Measurements from ENCODE around the gene MRFAP1L1. TPM values are rescaled to one million over a fixed set of nuclear protein-coding genes. Genes with fewer than 3 reads are reported as not detected.

The MRFAP1L1 gene
- total RNA-seq, 1 donor from 2014 or later, result 48.8 TPM

DNA sequence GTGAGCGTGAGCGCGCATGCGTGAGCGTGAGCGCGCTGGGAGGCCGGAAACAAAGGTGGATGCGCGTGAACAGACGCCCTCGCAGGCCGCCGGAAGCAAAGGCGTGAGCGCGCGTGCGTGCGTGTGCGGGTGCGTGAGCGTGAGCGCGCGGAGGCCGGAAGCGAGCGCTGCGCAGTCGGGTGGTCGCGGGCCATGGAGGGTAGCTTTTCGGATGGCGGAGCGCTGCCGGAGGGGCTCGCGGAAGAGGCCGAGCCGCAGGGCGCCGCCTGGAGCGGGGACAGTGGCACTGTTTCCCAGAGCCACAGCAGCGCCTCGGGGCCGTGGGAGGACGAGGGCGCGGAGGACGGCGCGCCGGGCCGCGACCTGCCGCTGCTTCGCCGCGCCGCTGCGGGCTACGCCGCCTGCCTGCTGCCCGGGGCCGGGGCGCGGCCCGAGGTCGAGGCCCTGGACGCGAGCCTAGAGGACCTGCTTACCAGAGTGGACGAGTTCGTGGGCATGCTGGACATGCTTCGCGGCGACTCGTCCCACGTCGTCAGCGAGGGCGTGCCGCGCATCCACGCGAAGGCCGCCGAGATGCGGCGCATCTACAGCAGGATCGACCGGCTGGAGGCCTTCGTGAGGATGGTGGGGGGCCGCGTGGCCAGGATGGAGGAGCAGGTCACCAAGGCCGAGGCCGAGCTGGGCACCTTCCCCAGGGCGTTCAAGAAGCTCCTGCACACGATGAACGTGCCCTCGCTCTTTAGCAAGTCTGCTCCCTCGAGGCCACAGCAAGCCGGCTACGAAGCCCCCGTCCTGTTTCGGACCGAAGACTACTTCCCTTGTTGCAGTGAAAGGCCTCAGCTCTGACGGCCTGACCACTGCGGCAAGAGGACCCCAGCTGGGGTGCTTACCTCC is 6.6 kb upstream of the MRFAP1L1 start, which contains the start of gene BLOC1S4:
BLOC1S4 (plus strand) TSS at position 157 of the 894 bp plus-strand sequence; CDS start at position 193, 36 bp downstream.
- intact Hi-C loops (cut with DNase I), result loop anchor here (10.0 kb wide), 1 partner anchor 159 kb away; no protein-coding TSS in a partner anchor
- Histone ChIP-seq H3K27ac (peak within 1 kb of the TSS; percentile 95), H3K27me3 (ENCODE audit: low read depth) (no peaks in the 10 kb centered on the region), H3K4me1 (peaks cover 19% of the 10 kb centered on the region), H3K36me3 (no peaks in the 10 kb centered on the region), H3K4me3 (peak within 1 kb of the TSS; percentile 73), H3K9me3 (no peaks in the 10 kb centered on the region)
- TF ChIP-seq, protein P1, sequence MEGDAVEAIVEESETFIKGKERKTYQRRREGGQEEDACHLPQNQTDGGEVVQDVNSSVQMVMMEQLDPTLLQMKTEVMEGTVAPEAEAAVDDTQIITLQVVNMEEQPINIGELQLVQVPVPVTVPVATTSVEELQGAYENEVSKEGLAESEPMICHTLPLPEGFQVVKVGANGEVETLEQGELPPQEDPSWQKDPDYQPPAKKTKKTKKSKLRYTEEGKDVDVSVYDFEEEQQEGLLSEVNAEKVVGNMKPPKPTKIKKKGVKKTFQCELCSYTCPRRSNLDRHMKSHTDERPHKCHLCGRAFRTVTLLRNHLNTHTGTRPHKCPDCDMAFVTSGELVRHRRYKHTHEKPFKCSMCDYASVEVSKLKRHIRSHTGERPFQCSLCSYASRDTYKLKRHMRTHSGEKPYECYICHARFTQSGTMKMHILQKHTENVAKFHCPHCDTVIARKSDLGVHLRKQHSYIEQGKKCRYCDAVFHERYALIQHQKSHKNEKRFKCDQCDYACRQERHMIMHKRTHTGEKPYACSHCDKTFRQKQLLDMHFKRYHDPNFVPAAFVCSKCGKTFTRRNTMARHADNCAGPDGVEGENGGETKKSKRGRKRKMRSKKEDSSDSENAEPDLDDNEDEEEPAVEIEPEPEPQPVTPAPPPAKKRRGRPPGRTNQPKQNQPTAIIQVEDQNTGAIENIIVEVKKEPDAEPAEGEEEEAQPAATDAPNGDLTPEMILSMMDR (IDR thresholded peaks at IDR 0.05), result no peak
- ATAC-seq (peak; percentile 96 to 97), DNase-seq (peak; percentile 93)

DNA sequence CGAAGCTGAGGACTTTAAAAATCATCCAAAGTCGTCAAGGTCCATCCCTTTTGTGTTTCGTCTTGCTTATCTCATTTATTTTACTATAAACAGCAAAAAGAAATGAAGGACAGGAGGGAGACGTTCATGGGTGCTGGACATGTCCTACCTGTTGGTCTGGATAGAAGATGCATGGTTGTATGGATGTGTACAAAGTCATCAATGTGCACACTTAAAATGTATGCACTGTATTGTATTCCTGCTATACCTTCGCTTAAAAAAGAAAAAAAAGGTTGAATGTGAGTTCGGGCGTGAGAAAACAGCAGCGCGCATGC is 6.0 kb upstream of the MRFAP1L1 start:
- TF ChIP-seq, protein P1 (IDR thresholded peaks at IDR 0.05), result no peak
- H3K27ac ChIP-seq, result peak overlapping the region; percentile 95
- DNase-seq (no peak), ATAC-seq (no peak)
- H3K9me3 ChIP-seq, result no peaks in the 10 kb centered on the region
- intact Hi-C loops (cut with DNase I), result loop anchor here (10.0 kb wide), 1 partner anchor 159 kb away; no protein-coding TSS in a partner anchor
- H3K36me3 ChIP-seq, result no peaks in the 10 kb centered on the region
- peaks cover 19% of the 10 kb centered on the region for H3K4me1 ChIP-seq
- no peaks in the 10 kb centered on the region for H3K27me3 ChIP-seq (ENCODE audit: low read depth)
- peak overlapping the region; percentile 73 for H3K4me3 ChIP-seq

DNA sequence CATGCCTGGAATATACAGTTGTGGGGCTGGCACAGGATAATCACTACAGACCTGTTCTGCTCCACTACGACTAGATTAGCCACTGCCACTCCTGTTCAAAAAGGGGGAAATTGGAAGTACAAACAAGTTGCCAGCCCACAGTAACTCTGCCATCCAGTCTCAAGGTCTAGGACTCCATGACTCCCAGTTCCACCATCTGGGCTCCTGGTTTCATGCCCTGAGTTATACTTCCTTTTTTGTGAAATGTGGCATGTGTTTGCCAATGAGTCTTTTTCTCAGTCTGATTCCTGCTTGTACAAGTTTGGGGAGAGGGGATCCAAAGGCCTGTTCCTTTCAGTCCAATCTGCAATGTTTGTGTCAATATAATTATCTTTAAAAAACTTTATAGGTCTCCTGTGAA is 5.3 kb upstream of the MRFAP1L1 start:
- TF ChIP-seq, protein P1 (IDR thresholded peaks at IDR 0.05), result no peak
- H3K9me3 ChIP-seq, result no peaks in the 10 kb centered on the region
- H3K36me3 ChIP-seq, result no peaks in the 10 kb centered on the region
- no peak overlapping the region for H3K27ac ChIP-seq
- intact Hi-C loops (cut with DNase I), result loop anchor here (10.0 kb wide), 1 partner anchor 160 kb away; no protein-coding TSS in a partner anchor
- peaks cover 19% of the 10 kb centered on the region for H3K4me1 ChIP-seq
- no peak for ATAC-seq
- H3K27me3 ChIP-seq (ENCODE audit: low read depth), result no peaks in the 10 kb centered on the region
- no peak for DNase-seq
- no peak overlapping the region for H3K4me3 ChIP-seq

DNA sequence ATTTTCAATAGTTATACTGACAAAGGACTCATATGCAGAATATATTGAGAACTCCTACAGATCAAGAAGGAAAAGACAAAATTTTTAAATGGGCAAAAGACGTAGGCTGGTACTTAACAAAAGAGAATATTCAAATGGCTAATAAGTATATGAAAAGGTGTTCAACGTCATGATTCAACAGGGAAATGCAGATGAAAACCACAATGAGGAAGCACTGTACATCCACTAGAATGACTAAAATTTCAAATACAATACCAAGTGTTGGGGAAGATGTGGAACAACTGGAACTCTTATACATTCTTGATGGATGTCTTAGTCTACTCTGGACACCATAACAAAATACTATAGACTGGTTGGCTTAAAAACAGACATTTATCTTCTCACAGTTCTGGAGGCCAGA is 1.3 kb upstream of the MRFAP1L1 start:
- no peaks in the 10 kb centered on the region for H3K27me3 ChIP-seq (ENCODE audit: low read depth)
- no peak overlapping the region for H3K27ac ChIP-seq
- peaks cover 35% of the 10 kb centered on the region for H3K4me1 ChIP-seq
- H3K4me3 ChIP-seq, result no peak overlapping the region
- no peaks in the 10 kb centered on the region for H3K9me3 ChIP-seq
- TF ChIP-seq, protein P1 (IDR thresholded peaks at IDR 0.05), result no peak
- ATAC-seq (no peak), DNase-seq (no peak)
- intact Hi-C loops (cut with DNase I), result loop anchor here (10.0 kb wide), 1 partner anchor 164 kb away; no protein-coding TSS in a partner anchor
- peaks cover 8% of the 10 kb centered on the region for H3K36me3 ChIP-seq

DNA sequence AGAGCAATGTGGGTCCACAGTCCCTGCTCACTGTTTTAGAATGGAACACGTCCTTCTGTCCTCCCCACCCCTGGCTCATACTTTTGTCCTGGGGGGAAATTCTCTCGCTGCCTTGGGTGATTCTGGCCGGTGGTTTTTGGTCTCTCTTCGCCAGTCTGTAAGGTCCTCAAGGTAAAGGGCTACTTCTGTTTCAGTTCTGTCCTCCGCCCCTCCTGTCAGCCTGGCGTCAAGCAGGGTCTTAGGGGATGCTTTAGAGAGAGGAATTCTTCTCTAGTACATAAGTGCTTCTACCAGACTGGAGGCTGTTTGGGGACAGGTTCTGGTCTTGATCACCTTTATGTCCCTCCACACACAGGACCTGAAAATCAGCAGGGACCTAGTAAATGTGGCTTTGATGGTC is 617 bp upstream of the MRFAP1L1 start:
- no peaks in the 10 kb centered on the region for H3K9me3 ChIP-seq
- TF ChIP-seq, protein P1 (IDR thresholded peaks at IDR 0.05), result no peak
- H3K4me1 ChIP-seq, result peaks cover 37% of the 10 kb centered on the region
- ATAC-seq, result peak in 1 of 2 donors; percentile 20
- peaks cover 8% of the 10 kb centered on the region for H3K36me3 ChIP-seq
- peak overlapping the region; percentile 82 for H3K27ac ChIP-seq
- H3K4me3 ChIP-seq, result peak overlapping the region; percentile 89
- H3K27me3 ChIP-seq (ENCODE audit: low read depth), result no peaks in the 10 kb centered on the region
- intact Hi-C loops (cut with DNase I), result loop anchor here (10.0 kb wide), 1 partner anchor 165 kb away; no protein-coding TSS in a partner anchor
- no peak for DNase-seq
